ENCODE measurements around the gene DUSP2. TPM values are rescaled to one million over a fixed set of nuclear protein-coding genes. Genes with fewer than 3 reads are reported as not detected.

The DUSP2 gene
- total RNA-seq, 4 donors from 2014 or later = 2.4 to 33.3 (median 6.2) TPM

DNA sequence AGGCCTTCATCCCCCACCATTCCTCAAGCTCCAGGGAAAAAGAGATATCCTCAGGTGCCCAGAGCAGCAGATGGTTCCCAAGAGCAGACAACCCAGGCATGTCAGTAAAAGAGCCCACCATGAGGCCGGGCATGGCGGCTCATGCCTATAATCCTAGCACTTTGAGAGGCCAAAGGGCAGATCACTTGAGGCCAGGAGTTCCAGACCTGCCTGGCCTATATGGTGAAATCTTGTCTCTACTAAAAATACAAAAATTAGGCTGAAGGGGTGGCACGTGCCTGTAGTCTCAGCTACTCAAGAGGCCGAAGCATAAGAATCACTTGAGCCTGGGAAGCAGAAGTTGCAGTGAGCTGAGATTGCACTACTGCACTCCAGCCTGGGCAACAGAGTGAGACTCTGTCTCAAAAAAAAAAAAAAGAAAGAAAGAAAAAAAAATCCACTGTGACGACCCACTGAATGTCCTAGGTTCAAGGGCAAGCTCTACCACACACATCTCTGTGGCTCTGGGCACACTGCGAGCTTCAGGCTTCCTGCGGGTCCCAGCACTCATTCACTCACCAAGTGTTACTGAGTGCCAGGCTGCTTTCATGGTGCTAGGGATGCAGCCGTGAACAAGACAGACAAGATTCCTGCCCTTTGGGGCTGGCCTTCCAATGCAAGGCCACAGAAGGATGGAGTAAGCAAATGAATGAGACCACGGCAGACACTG, 6.5 kb upstream of the DUSP2 start:
- H3K9me3 ChIP-seq = no peaks in the 10 kb centered on the region
- TF ChIP-seq, protein P1, sequence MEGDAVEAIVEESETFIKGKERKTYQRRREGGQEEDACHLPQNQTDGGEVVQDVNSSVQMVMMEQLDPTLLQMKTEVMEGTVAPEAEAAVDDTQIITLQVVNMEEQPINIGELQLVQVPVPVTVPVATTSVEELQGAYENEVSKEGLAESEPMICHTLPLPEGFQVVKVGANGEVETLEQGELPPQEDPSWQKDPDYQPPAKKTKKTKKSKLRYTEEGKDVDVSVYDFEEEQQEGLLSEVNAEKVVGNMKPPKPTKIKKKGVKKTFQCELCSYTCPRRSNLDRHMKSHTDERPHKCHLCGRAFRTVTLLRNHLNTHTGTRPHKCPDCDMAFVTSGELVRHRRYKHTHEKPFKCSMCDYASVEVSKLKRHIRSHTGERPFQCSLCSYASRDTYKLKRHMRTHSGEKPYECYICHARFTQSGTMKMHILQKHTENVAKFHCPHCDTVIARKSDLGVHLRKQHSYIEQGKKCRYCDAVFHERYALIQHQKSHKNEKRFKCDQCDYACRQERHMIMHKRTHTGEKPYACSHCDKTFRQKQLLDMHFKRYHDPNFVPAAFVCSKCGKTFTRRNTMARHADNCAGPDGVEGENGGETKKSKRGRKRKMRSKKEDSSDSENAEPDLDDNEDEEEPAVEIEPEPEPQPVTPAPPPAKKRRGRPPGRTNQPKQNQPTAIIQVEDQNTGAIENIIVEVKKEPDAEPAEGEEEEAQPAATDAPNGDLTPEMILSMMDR (IDR thresholded peaks at IDR 0.05) = no peak
- TF ChIP-seq POLR2A (IDR thresholded peaks at IDR 0.05) = no peak
- DNase-seq = no peak
- intact Hi-C loops (cut with DNase I; ENCODE audit: low total_unique reads) = no loop called here
- no peaks in the 10 kb centered on the region for H3K4me1 ChIP-seq
- H3K36me3 ChIP-seq = no peaks in the 10 kb centered on the region
- H3K4me3 ChIP-seq = no peak overlapping the region
- H3K27me3 ChIP-seq = no peaks in the 10 kb centered on the region
- H3K27ac ChIP-seq = no peak overlapping the region

DNA sequence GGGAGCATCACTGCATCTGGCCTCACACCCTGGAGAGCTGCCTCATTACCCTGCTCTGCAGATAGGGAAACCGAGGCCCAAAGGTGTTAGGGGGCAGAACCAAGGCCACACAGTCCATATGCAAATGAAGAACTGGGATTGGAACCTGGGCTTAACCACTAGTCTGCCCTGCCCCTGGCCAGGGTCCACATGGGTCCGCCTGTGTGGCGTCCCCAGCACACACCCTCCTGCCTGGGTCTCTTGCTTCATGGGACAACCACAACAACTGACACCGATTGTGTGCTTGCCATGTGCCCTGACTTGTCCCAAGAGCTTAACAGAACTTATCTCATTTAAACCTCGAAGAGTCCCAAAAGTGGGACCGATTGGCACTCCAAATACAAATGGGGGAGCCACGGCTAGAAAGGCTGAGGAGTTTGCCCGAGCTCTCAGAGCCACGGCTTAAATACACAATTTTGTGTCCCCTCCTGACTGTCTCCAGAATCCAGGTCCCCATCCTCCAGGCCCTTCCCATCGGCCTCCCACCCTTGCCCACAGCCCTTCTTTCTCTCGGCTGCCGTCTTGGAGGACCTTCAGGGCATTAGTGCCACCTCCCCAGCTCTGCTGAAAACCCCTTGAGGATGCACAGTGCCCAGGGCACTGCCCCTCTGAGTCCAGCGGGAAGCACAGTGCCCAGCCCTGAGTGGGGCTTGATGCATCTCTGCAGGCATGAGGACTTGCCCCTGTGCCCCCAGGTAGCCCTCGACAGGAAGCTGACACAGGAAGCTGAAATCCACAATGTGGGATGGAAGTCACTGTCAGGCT, 5.8 kb upstream of the DUSP2 start:
- no peak for DNase-seq
- no peaks in the 10 kb centered on the region for H3K27me3 ChIP-seq

DNA sequence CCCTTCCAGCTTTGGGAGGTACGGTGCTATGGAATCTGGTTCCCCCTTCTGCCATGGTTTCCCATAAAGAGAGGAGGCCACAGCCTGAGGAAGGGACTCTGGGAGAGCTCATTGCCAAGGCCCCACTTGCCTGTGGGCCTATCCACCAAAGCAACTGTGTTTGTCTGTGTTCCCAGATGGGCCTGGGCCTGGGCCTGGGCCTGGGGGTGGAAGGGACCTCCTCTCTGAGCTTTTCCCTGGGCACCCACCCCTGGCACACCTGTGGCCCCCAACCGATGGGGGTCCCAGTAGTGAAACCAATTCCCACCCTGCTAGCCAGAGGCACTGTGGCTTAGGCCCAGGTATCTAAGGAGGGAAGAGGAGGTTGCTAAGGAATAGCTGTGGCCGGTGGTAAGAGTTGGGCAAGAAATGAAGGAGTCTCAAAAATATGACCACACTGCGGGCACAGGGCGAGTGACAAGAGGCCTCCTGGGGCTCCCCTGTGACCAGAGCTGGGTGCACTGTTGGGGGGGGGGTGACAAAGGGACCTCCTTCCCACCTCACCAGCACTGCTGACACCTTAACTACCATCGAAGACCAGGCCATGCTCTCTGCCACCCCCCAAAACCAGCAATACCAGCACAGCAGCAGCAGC, 4.9 kb upstream of the DUSP2 start:
- Histone ChIP-seq H3K27me3 (no peaks in the 10 kb centered on the region), H3K36me3 (no peaks in the 10 kb centered on the region), H3K4me3 (no peak overlapping the region), H3K9me3 (no peaks in the 10 kb centered on the region), H3K27ac (no peak overlapping the region), H3K4me1 (no peaks in the 10 kb centered on the region)
- DNase-seq = peak in 1 of 2 donors; percentile 8
- TF ChIP-seq, protein P1 (IDR thresholded peaks at IDR 0.05) = no peak
- no peak for TF ChIP-seq POLR2A (IDR thresholded peaks at IDR 0.05)
- intact Hi-C loops (cut with DNase I; ENCODE audit: low total_unique reads) = no loop called here

More for the DNA sequence above, 5.8 kb upstream of the DUSP2 start:
- TF ChIP-seq POLR2A (IDR thresholded peaks at IDR 0.05) = no peak
- TF ChIP-seq, protein P1 (IDR thresholded peaks at IDR 0.05) = no peak
- H3K4me3 ChIP-seq = no peak overlapping the region
- H3K4me1 ChIP-seq = no peaks in the 10 kb centered on the region
- no peak overlapping the region for H3K27ac ChIP-seq
- no peaks in the 10 kb centered on the region for H3K36me3 ChIP-seq
- intact Hi-C loops (cut with DNase I; ENCODE audit: low total_unique reads) = no loop called here
- H3K9me3 ChIP-seq = no peaks in the 10 kb centered on the region

DNA sequence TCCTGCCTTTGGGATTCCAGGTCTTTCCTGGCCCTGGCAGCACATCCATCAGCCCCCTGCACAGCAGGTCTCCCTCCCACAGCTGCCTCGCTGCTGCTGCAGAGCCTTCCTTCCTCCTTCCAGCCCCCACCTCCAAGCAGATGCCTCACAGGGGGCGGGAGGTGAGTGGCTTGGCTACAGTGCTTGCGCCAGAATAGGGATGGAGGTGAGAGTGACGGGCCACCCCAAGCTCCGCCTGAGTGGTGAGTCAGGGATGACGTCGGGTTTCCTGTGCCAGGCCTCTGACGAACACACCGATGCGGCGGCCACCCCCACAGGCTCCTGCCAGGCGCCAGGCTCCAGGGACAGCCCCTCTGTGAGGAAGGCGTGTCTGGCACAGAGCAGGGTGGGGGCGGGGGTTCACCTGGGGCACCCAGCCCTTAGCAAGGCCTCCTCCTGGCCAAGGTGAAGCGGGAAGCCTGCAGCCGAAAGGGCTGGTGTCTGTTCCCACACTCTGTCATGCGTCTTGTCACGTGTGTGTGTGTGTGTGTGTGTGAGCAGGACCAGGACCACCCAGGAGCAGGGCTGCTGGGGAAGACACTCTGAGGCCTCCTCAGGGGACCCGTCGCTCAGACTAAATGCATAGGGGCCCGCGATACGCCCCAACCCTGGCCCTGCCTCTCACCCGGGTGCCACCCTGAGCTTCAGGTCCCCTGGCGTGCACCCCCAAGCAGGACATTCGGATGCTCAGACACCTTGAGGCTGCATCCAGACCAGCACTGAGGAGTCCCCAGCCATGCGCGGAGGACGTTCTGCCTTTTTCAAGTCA, 3.4 kb upstream of the DUSP2 start:
- peak; percentile 61 for DNase-seq
- H3K9me3 ChIP-seq = no peaks in the 10 kb centered on the region
- TF ChIP-seq POLR2A (IDR thresholded peaks at IDR 0.05) = peak in 1 of 2 donors; percentile 11
- TF ChIP-seq, protein P1 (IDR thresholded peaks at IDR 0.05) = no peak
- intact Hi-C loops (cut with DNase I; ENCODE audit: low total_unique reads) = no loop called here
- H3K27ac ChIP-seq = no peak overlapping the region
- H3K4me3 ChIP-seq = no peak overlapping the region
- no peaks in the 10 kb centered on the region for H3K27me3 ChIP-seq
- no peaks in the 10 kb centered on the region for H3K36me3 ChIP-seq
- no peaks in the 10 kb centered on the region for H3K4me1 ChIP-seq
